GM10248 (cell line): Measurements from ENCODE around the gene ZNF695.

Experiments used
- CTCF ChIA-PET: fragments of 300-600 bp; sonication (Branson Sonifier 250); formaldehyde crosslinking; extraction: SDS; loops from one replicate; lab custom pipeline; 2021; ENCODE audit warnings: antibody characterized with exemption; lab: Yijun Ruan, JAX
- POLR2A ChIA-PET: fragments of 350-650 bp; sonication (Branson Sonifier 250); formaldehyde crosslinking; extraction: SDS; loops from one replicate; lab custom pipeline; 2020; ENCODE audit warnings: antibody characterized with exemption; lab: Yijun Ruan, JAX
- DNase-seq: peaks from one replicate; pipeline ENCODE4 v3.0.0; 2012; ENCODE audit errors: extremely low spot score
- TF ChIP-seq, protein P1 (sequence below): IDR thresholded peaks from 2 replicates; pipeline ENCODE4 v1.5.1; 2012; ENCODE audit warnings: mild to moderate bottlenecking, low read depth; ENCODE audit errors: extremely low read depth, missing control alignments, control extremely low read depth

Gene ZNF695

DNA sequence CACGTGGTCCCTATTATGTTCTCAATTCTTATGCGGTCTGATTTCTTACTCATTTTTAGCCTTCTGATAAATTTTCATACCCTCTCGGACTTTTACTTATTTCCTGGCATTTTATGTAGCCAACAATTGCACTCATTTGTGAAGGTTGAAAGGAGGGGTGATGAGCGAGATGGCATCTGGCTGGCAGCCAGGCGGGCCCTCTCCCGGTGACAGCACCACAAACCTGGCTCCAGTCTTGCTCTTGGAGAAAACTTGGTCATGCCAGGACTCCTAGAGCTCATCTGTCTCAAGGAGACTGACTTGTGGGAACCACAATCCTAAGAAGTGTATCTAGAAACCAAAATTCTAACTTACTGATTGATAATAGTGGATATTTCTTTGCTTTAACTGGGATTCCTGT, 61.5 kb downstream of the ZNF695 start:
- ChIA-PET CTCF (interaction anchor here (1.6 kb wide), 1 partner anchor 14 kb away, joined by 3 read pairs; no protein-coding TSS in a partner anchor), POLR2A (no interaction called here)
- no peak for DNase-seq
- TF ChIP-seq, protein P1, sequence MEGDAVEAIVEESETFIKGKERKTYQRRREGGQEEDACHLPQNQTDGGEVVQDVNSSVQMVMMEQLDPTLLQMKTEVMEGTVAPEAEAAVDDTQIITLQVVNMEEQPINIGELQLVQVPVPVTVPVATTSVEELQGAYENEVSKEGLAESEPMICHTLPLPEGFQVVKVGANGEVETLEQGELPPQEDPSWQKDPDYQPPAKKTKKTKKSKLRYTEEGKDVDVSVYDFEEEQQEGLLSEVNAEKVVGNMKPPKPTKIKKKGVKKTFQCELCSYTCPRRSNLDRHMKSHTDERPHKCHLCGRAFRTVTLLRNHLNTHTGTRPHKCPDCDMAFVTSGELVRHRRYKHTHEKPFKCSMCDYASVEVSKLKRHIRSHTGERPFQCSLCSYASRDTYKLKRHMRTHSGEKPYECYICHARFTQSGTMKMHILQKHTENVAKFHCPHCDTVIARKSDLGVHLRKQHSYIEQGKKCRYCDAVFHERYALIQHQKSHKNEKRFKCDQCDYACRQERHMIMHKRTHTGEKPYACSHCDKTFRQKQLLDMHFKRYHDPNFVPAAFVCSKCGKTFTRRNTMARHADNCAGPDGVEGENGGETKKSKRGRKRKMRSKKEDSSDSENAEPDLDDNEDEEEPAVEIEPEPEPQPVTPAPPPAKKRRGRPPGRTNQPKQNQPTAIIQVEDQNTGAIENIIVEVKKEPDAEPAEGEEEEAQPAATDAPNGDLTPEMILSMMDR: no peak
